H1 (cell line): ENCODE results near the gene BUB1B. TPM values are rescaled to one million over a fixed set of nuclear protein-coding genes. Genes with fewer than 3 reads are reported as not detected.

Experiments used
- CTCF ChIA-PET: fragments of 300-600 bp; sonication (Branson Sonifier 250); formaldehyde crosslinking; loops from one replicate; lab custom pipeline; 2021; ENCODE audit not compliant: partially characterized antibody; lab: Charles Lee
- POLR2A ChIA-PET: fragments of 300-600 bp; sonication (Branson Sonifier 250); formaldehyde crosslinking; loops from one replicate; lab custom pipeline; 2021; ENCODE audit warnings: inconsistent platforms; ENCODE audit not compliant: partially characterized antibody; lab: Charles Lee
- DNase-seq, 2 experiments: peaks; one replicate each; pipeline versions ENCODE4 v3.0.0 to v3.0.0-alpha.2; 2010 to 2022; ENCODE audit warnings: low spot score in 2 of 2, low read depth in 1 of 2, mixed read lengths in 1 of 2
- FAIRE-seq: peaks from 2 replicates; lab custom pipeline; 2011; peaks lifted over from hg19 to GRCh38; lab: Jason Lieb, UNC
- H2AFZ ChIP-seq: 2 replicates; pipeline ENCODE4 v1.8.1; 2012; ENCODE audit warnings: low read length, inconsistent platforms
- H2AK5ac ChIP-seq: 2 replicates; pipeline ENCODE4 v1.6.1; 2013; ENCODE audit warnings: low read depth, low read length
- H2BK120ac ChIP-seq: replicated peaks from 2 replicates; pipeline ENCODE3; 2013; ENCODE audit warnings: low read depth, low read length, inconsistent platforms
- H2BK12ac ChIP-seq: 2 replicates; pipeline ENCODE4 v1.6.1; 2013; ENCODE audit warnings: low read depth, low read length
- H2BK15ac ChIP-seq: 2 replicates; pipeline ENCODE4 v1.6.1; 2013; ENCODE audit warnings: low read length
- H2BK20ac ChIP-seq: 2 replicates; pipeline ENCODE4 v1.6.1; 2013; ENCODE audit warnings: low read length
- H2BK5ac ChIP-seq: 2 replicates; pipeline ENCODE4 v1.6.1; 2013; ENCODE audit warnings: low read depth, low read length
- H3K14ac ChIP-seq: 2 replicates; pipeline ENCODE4 v1.6.1; 2013; ENCODE audit warnings: inconsistent platforms; ENCODE audit not compliant: insufficient read length
- H3K18ac ChIP-seq: 2 replicates; pipeline ENCODE4 v1.6.1; 2013; ENCODE audit warnings: low read length; ENCODE audit errors: extremely low read depth
- H3K23ac ChIP-seq: 2 replicates; pipeline ENCODE4 v1.6.1; 2013; ENCODE audit warnings: inconsistent platforms; ENCODE audit not compliant: insufficient read length
- H3K23me2 ChIP-seq: 2 replicates; pipeline ENCODE4 v1.6.1; 2013; ENCODE audit warnings: low read depth, low read length
- H3K27ac ChIP-seq: 2 replicates; pipeline ENCODE4 v1.6.1; 2011; ENCODE audit warnings: low read depth, low read length, inconsistent platforms
- H3K27me3 ChIP-seq, 4 experiments: replicated peaks in 1 of 4; 1 replicate in 1 of 4; 2 replicates in 3 of 4; pipeline versions ENCODE4 v1.6.1 to v1.8.1; 2011 to 2013; ENCODE audit warnings: low read length in 3 of 4, mild to moderate bottlenecking in 3 of 4, inconsistent platforms in 2 of 4, mixed read lengths in 2 of 4, moderate library complexity in 1 of 4; ENCODE audit not compliant: control insufficient read depth in 3 of 4, insufficient read depth in 3 of 4; ENCODE audit errors: extremely low read depth in 1 of 4
- H3K36me3 ChIP-seq, 4 experiments: 2 replicates each; pipeline versions ENCODE4 v1.6.1 to v1.8.1; 2011 to 2013; ENCODE audit warnings: mild to moderate bottlenecking in 4 of 4, low read length in 3 of 4, moderate library complexity in 2 of 4, control low read depth in 1 of 4, inconsistent platforms in 1 of 4; ENCODE audit not compliant: insufficient read depth in 4 of 4, control insufficient read depth in 2 of 4
- H3K4ac ChIP-seq: replicated peaks from 2 replicates; pipeline ENCODE3; 2013; ENCODE audit warnings: low read length, low read depth, mixed read lengths, inconsistent platforms; ENCODE audit not compliant: insufficient read length
- H3K4me1 ChIP-seq, 4 experiments: replicated peaks in 1 of 4; 1 replicate in 1 of 4; 2 replicates in 3 of 4; pipeline versions ENCODE4 v1.6.1 to v1.8.1; 2011 to 2013; ENCODE audit warnings: low read length in 3 of 4, inconsistent platforms in 2 of 4, mixed read lengths in 1 of 4; ENCODE audit not compliant: insufficient read depth in 4 of 4, control insufficient read depth in 3 of 4
- H3K4me2 ChIP-seq, 2 experiments: 2 replicates each; pipeline versions ENCODE4 v1.6.1 to v1.8.1; 2011 to 2013; ENCODE audit warnings: low read depth in 2 of 2, low read length in 2 of 2, control low read depth in 1 of 2, inconsistent platforms in 1 of 2, mild to moderate bottlenecking in 1 of 2; ENCODE audit not compliant: insufficient read depth in 1 of 2
- H3K4me3 ChIP-seq, 4 experiments: fragments of 200-600, 300-600 bp in 1 of 4; sonication (generic), shearing (Covaris generic), sonication (Bioruptor Twin) in 1 of 4; 2 replicates each; pipeline versions ENCODE4 v1.5.1 to v1.8.1; 2011 to 2016; ENCODE audit warnings: low read length in 4 of 4, low read depth in 3 of 4, control low read depth in 2 of 4, inconsistent platforms in 2 of 4, mild to moderate bottlenecking in 2 of 4, mixed read lengths in 1 of 4, moderate library complexity in 1 of 4; ENCODE audit not compliant: insufficient read depth in 2 of 4; ENCODE audit errors: extremely low read depth in 1 of 4
- H3K56ac ChIP-seq: replicated peaks from 2 replicates; pipeline ENCODE3; 2013; ENCODE audit warnings: low read depth, mild to moderate bottlenecking, mixed read lengths, low read length, inconsistent platforms; ENCODE audit not compliant: insufficient read length
- H3K79me1 ChIP-seq: 2 replicates; pipeline ENCODE4 v1.6.1; 2013; ENCODE audit warnings: low read depth, low read length, control low read depth
- H3K79me2 ChIP-seq, 2 experiments: 2 replicates each; pipeline versions ENCODE4 v1.6.1 to v1.8.1; 2012 to 2013; ENCODE audit warnings: low read length in 2 of 2, mild to moderate bottlenecking in 2 of 2, inconsistent platforms in 1 of 2; ENCODE audit not compliant: insufficient read depth in 2 of 2, control insufficient read depth in 1 of 2
- H3K9ac ChIP-seq, 4 experiments: replicated peaks in 1 of 4; 1 replicate in 1 of 4; 2 replicates in 3 of 4; pipeline versions ENCODE4 v1.6.1 to v1.8.1; 2011 to 2013; ENCODE audit warnings: low read depth in 3 of 4, low read length in 3 of 4, control low read depth in 2 of 4, mild to moderate bottlenecking in 2 of 4, moderate library complexity in 2 of 4, inconsistent platforms in 1 of 4; ENCODE audit errors: extremely low read depth in 1 of 4
- H3K9me3 ChIP-seq, 2 experiments: 2 replicates each; pipeline versions ENCODE4 v1.6.1 to v1.8.1; 2012 to 2013; ENCODE audit warnings: mild to moderate bottlenecking in 2 of 2, moderate library complexity in 2 of 2, control low read depth in 1 of 2, inconsistent platforms in 1 of 2, low read depth in 1 of 2, low read length in 1 of 2, mixed read lengths in 1 of 2; ENCODE audit not compliant: insufficient read depth in 2 of 2
- H4K20me1 ChIP-seq, 2 experiments: replicated peaks in 1 of 2; 2 replicates each; pipeline versions ENCODE3 to v1.8.1; 2011 to 2013; ENCODE audit warnings: inconsistent platforms in 2 of 2, low read length in 2 of 2, mild to moderate bottlenecking in 1 of 2; ENCODE audit not compliant: insufficient read depth in 2 of 2, control insufficient read depth in 1 of 2
- H4K5ac ChIP-seq: 2 replicates; pipeline ENCODE4 v1.6.1; 2013; ENCODE audit warnings: low read length, low read depth, mixed read lengths, inconsistent platforms; ENCODE audit not compliant: insufficient read length
- H4K8ac ChIP-seq: 2 replicates; pipeline ENCODE4 v1.8.0; 2013; ENCODE audit warnings: mild to moderate bottlenecking, moderate library complexity, low read length, inconsistent platforms; ENCODE audit not compliant: insufficient read depth; ENCODE audit errors: extremely low read depth
- H4K91ac ChIP-seq: replicated peaks from 2 replicates; pipeline ENCODE3; 2013; ENCODE audit warnings: low read length, mixed read lengths, inconsistent platforms; ENCODE audit not compliant: insufficient read length
- CHD1 ChIP-seq: IDR thresholded peaks from 2 replicates; pipeline ENCODE4 v1.6.1; 2012; ENCODE audit warnings: low read depth, low read length, improper control_type of control experiment
- KDM4A ChIP-seq: IDR thresholded peaks from one replicate; pipeline ENCODE4 v1.7.1; 2012; ENCODE audit warnings: low read depth, mild to moderate bottlenecking, moderate library complexity, low read length, inconsistent platforms; ENCODE audit not compliant: severe bottlenecking
- RAD21 ChIP-seq, 2 experiments: IDR thresholded peaks in 1 of 2; conservative IDR thresholded peaks in 1 of 2; 2 replicates each; pipeline ENCODE4 v1.6.1; 2011; ENCODE audit warnings: low read depth in 2 of 2, low read length in 2 of 2, improper control_type of control experiment in 1 of 2, inconsistent platforms in 1 of 2, mild to moderate bottlenecking in 1 of 2, moderate library complexity in 1 of 2
- WGBS, 2 experiments: shearing (Covaris generic) in 1 of 2; methylation state at CpG; one replicate each; pipeline versions ENCODE4 v1.1.6 to v1.1.7; 2013 to 2015; ENCODE audit warnings: low lambda C conversion rate in 2 of 2, mixed read lengths in 2 of 2, inconsistent platforms in 1 of 2, low coverage in 1 of 2, missing lambda C conversion rate in 1 of 2; ENCODE audit not compliant: insufficient replicate concordance in 2 of 2, insufficient coverage in 1 of 2, insufficient read length in 1 of 2; ENCODE audit errors: extremely low coverage in 1 of 2, missing lambda C conversion rate in 1 of 2; 5-methylcytosine and 5-hydroxymethylcytosine counted together
- polyA plus RNA-seq, 7 experiments: library from polyadenylated mRNA; depleted of rRNA in 3 of 7; stranded (reverse) in 5 of 7; unstranded in 2 of 7; fragments of >200 nt in 5 of 7; fragments of 200-250 nt in 2 of 7; gene quantifications; 1 replicate in 5 of 7; 2 replicates in 1 of 7; 4 replicates in 1 of 7; pipeline versions ENCODE4 v1.2.1 to v1.2.3, GENCODE V29; 2011 to 2013; ENCODE audit warnings: missing spikeins in 2 of 7, mixed read lengths in 2 of 7
- total RNA-seq: library from RNA; stranded (reverse); fragmentation: NEBNext Ultra II Directional; extraction: Animal tissue kit (Norgen Biotek cat#: 25700); gene quantifications from 2 replicates; pipeline ENCODE4 v1.2.1, GENCODE V29; 2021
- TF ChIP-seq, protein P1 (sequence below): IDR thresholded peaks from 2 replicates; pipeline ENCODE4 v1.6.1; 2012; ENCODE audit warnings: inconsistent platforms
- TF ChIP-seq, protein P2 (sequence below), 3 experiments: IDR thresholded peaks; 1 replicate in 2 of 3; 2 replicates in 1 of 3; pipeline versions ENCODE4 v1.5.1 to v1.6.1; 2011; ENCODE audit warnings: low read length in 3 of 3, mild to moderate bottlenecking in 3 of 3, inconsistent platforms in 2 of 3, low read depth in 1 of 3, moderate library complexity in 1 of 3; ENCODE audit not compliant: insufficient read depth in 1 of 3; ENCODE audit errors: control extremely low read depth in 1 of 3

The BUB1B gene
- total and polyA plus RNA-seq, 2 of the 8 experiments (the other 6 are each of a cell fraction or from before 2014, with no cell fraction given), result 48.9 to 144 TPM

DNA sequence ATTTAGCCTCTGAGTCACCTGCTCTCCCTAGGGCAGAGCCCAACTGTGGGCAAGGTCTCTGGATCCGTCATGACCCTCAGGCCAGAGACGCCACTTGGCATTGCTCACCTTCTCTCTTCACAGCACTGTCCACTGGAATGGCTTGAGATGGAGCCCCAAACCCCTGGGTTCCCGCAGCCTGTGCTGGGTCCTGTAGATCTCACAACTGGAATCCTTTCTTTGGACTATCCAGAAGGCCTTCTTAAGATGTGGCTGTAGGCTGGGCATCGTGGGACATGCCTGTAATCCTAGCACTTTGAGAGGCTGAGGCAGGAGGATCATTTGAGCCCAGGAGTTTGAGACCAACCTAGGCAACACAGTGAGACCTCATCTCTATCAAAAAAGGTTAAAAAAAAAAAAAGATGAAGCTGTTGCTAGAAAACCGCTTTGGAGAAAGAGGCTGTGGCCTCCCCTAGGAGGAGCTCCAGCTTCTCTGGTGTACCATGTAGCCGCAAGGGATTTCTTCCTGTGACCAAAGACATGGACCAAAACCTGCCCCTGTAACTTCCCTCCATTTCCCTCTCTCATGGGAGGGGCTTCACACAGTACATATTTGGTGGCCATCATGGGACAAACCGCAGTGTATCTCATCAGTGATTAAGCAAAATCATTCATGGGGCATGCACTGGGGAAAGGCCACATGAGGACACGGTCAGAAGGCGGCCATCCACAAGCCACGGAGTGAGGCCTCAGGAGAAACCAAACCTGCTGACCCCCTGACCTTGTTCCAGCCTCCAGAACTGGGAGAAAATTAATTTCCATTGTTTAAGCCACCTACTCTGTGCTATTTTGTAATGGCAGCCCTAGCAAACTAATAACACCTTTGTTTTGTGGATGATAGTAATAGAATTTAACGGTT is 23.3 kb upstream of the BUB1B start:
- Histone ChIP-seq H3K79me1 (no peaks in the 10 kb centered on the region), H3K9me3 (no peaks in the 10 kb centered on the region), H2BK5ac (no peak overlapping the region), H2AK5ac (no peak overlapping the region), H2BK20ac (no peak overlapping the region; the same call in 1 of the 2 replicates), H4K5ac (no peak overlapping the region), H3K4me2 (no peak overlapping the region), H3K27ac (no peak overlapping the region), H3K23ac (no peak overlapping the region), H4K8ac (no peak overlapping the region), H2AFZ (peak overlapping the region; percentile 83), H4K20me1 (no peaks in the 10 kb centered on the region), H3K36me3 (no peaks in the 10 kb centered on the region), H3K23me2 (no peaks in the 10 kb centered on the region), H3K14ac (no peak overlapping the region), H2BK15ac (no peak overlapping the region), H3K27me3 (no peaks in the 10 kb centered on the region), H3K4me3 (no peak overlapping the region), H2BK12ac (peak overlapping the region; percentile 52; the same call in 1 of the 2 replicates), H3K9ac (no peak overlapping the region), H4K91ac (no peak overlapping the region), H3K18ac (no peak overlapping the region), H3K4me1 (peaks cover 0 to 3% (median 0%) of the 10 kb centered on the region in 4 experiments; a peak in 1 of 7 replicates)
- no peak for FAIRE-seq
- CTCF ChIA-PET, result interaction anchor here (0.6 to 1.7 kb wide), 15 partner anchors 16 to 137 kb away, joined by 3 to 8 read pairs (median 4); partner anchors contain the start of gene BMF
- WGBS, 2 experiments, result 82% methylated on average over 11 of the region's 11 CpGs; no CpG with 5 or more reads in 1 of the 2 experiments
- POLR2A ChIA-PET, result interaction anchor here (0.6 to 1.1 kb wide), 3 partner anchors 22 to 56 kb away, joined by 3 to 4 read pairs (median 3); no protein-coding TSS in a partner anchor
- DNase-seq, result no peak
- TF ChIP-seq, protein P1, sequence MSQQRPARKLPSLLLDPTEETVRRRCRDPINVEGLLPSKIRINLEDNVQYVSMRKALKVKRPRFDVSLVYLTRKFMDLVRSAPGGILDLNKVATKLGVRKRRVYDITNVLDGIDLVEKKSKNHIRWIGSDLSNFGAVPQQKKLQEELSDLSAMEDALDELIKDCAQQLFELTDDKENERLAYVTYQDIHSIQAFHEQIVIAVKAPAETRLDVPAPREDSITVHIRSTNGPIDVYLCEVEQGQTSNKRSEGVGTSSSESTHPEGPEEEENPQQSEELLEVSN, result peak; percentile 16; the same call in 1 of the 2 replicates
- TF ChIP-seq, protein P2, sequence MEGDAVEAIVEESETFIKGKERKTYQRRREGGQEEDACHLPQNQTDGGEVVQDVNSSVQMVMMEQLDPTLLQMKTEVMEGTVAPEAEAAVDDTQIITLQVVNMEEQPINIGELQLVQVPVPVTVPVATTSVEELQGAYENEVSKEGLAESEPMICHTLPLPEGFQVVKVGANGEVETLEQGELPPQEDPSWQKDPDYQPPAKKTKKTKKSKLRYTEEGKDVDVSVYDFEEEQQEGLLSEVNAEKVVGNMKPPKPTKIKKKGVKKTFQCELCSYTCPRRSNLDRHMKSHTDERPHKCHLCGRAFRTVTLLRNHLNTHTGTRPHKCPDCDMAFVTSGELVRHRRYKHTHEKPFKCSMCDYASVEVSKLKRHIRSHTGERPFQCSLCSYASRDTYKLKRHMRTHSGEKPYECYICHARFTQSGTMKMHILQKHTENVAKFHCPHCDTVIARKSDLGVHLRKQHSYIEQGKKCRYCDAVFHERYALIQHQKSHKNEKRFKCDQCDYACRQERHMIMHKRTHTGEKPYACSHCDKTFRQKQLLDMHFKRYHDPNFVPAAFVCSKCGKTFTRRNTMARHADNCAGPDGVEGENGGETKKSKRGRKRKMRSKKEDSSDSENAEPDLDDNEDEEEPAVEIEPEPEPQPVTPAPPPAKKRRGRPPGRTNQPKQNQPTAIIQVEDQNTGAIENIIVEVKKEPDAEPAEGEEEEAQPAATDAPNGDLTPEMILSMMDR (IDR thresholded peaks at IDR 0.05; ENCODE audit: control extremely low read depth in 1 of 3, insufficient read depth in 1 of 3, low read depth in 1 of 3, low read length in 3 of 3), result peak; percentile 11 to 59 (median 45)
- TF ChIP-seq RAD21 (IDR thresholded peaks at IDR 0.05 in 1 of 2, conservative IDR thresholded peaks at IDR 0.05 in 1 of 2; ENCODE audit: low read depth in 2 of 2, low read length in 2 of 2), result peak; percentile 70 to 77
- no peak for TF ChIP-seq CHD1
- no peak for TF ChIP-seq KDM4A
- TF ChIP-seq, all 59 proteins: peak for 3
- Histone ChIP-seq H3K79me2 (no peaks in the 10 kb centered on the region), H3K56ac (no peak overlapping the region), H3K4ac (no peak overlapping the region), H2BK120ac (no peak overlapping the region)
